DMS79 (cell line): ENCODE measurements around the gene MIXL1.
"Not testable (repeated sequence)": the region's sequence is repeated elsewhere in the genome, so short reads cannot be mapped to it uniquely, and the experiment has no call there.

Source experiments
- DNase-seq: peaks from one replicate; lab custom pipeline; 2025; lab: John Stamatoyannopoulos, UW

Gene MIXL1

GRCh38 chr1:226223157-226223785, at the start of gene MIXL1:
Gene MIXL1, plus strand, starts transcription at chr1:226223664. Its CDS starts 18 bp downstream, at chr1:226223682.
- DNase-seq, result no peak

- DNase-seq, result no peak
Observed at GRCh38 chr1:226176870-226177269, 46.6 kb upstream of the MIXL1 start.

GRCh38 chr1:226181996-226182714, 41.3 kb upstream of the MIXL1 start:
- no peak for DNase-seq

- DNase-seq, result no peak
Observed at GRCh38 chr1:226185141-226186036, 38.1 kb upstream of the MIXL1 start.

- peak; percentile 90 for DNase-seq
Observed at GRCh38 chr1:226186124-226187018, 37.1 kb upstream of the MIXL1 start, which contains the start of gene ACBD3. Gene ACBD3, minus strand, starts transcription at chr1:226186741. Its CDS starts 66 bp downstream, at chr1:226186675.

GRCh38 chr1:226187019-226187322, 36.5 kb upstream of the MIXL1 start:
- DNase-seq, result no peak

- no peak for DNase-seq
Observed at GRCh38 chr1:226187380-226187779, 36.1 kb upstream of the MIXL1 start.

GRCh38 chr1:226195144-226195543, 28.3 kb upstream of the MIXL1 start:
- DNase-seq, result no peak

GRCh38 chr1:226199971-226200370, 23.5 kb upstream of the MIXL1 start:
- DNase-seq, result no peak

- DNase-seq, result no peak
Observed at GRCh38 chr1:226201029-226201593, 22.4 kb upstream of the MIXL1 start.

GRCh38 chr1:226202246-226202645, 21.2 kb upstream of the MIXL1 start:
- DNase-seq, result no peak

GRCh38 chr1:226202666-226203065, 20.8 kb upstream of the MIXL1 start:
- not testable (repeated sequence) for DNase-seq

GRCh38 chr1:226203240-226203639, 20.2 kb upstream of the MIXL1 start:
- no peak for DNase-seq

- DNase-seq, result no peak
Observed at GRCh38 chr1:226203655-226204054, 19.8 kb upstream of the MIXL1 start.

- no peak for DNase-seq
Observed at GRCh38 chr1:226204198-226204597, 19.3 kb upstream of the MIXL1 start.

- DNase-seq, result no peak
Observed at GRCh38 chr1:226207048-226207447, 16.4 kb upstream of the MIXL1 start.

GRCh38 chr1:226209307-226210059, 14.0 kb upstream of the MIXL1 start:
- DNase-seq, result no peak

- no peak for DNase-seq
Observed at GRCh38 chr1:226210571-226211176, 12.8 kb upstream of the MIXL1 start.

- DNase-seq, result no peak
Observed at GRCh38 chr1:226211181-226211821, 12.2 kb upstream of the MIXL1 start.

- no peak for DNase-seq
Observed at GRCh38 chr1:226212545-226212944, 10.9 kb upstream of the MIXL1 start.
